ENCODE measurements around the gene ATG10. TPM values are rescaled to one million over a fixed set of nuclear protein-coding genes. Genes with fewer than 3 reads are reported as not detected.

ATG10 gene
- total RNA-seq, 1 experiment from 2014 or later = 11.8 TPM

DNA sequence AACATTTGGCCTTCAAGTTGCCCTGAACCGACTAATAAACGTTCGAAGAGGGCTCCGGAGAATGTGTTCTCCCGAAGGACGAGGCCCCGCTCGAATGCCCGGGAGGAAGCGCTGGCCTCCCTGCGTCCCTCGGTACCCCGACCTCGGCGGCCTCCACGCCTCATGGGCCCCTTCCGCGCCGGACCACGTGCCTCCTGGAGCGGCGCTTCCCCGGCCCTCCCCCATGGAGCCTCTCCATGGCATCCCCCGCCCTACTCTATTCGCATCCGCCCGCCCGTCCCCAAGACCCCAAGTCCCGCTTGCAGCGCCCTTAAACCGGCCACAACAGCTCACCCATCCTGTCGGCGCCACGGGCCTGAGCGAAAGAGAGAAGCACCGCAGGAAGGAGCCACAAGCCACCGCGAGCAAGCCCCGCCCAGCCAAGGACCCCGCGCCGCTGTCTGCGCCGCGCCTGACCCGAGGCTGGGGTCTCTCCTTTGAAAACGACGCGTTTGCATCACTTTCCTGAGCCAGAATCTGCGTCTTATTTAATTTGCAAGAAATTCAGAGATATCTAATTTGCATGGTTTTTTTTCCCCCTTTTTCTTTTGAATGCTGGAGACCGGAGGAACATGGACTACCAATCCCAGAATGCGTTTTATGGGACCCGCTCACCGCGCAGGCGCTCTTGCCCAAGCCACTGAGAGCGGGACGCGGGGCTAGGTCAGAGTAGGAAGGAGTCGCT, 306.3 kb downstream of the ATG10 start, which contains the start of gene RPS23:
TSS of gene RPS23 (minus strand) at position 368 of the 724 bp plus-strand sequence. CDS start at position 337, 31 bp downstream.
- no peaks in the 10 kb centered on the region for H3K9me2 ChIP-seq (replicated peaks; ENCODE audit: low read length)
- peak within 1 kb of the TSS; percentile 98 for H3K4me2 ChIP-seq (ENCODE audit: low read length)
- H3F3A ChIP-seq (ENCODE audit: low read length, unreplicated experiment) = peaks cover 10% of the 10 kb centered on the region
- POLR2A ChIA-PET (ENCODE audit: unreplicated experiment) = interaction anchor here (0.7 to 0.8 kb wide), 3 partner anchors 14 to 1375 kb away, joined by 3 to 5 read pairs (median 3); no protein-coding TSS in a partner anchor
- ATAC-seq (peak; percentile 87), DNase-seq (peak; percentile 87)
- H3K9me3 ChIP-seq (ENCODE audit: low read length) = no peaks in the 10 kb centered on the region
- peaks cover 24% of the 10 kb centered on the region for H4K20me1 ChIP-seq (ENCODE audit: low read length)
- TF ChIP-seq, protein P1, sequence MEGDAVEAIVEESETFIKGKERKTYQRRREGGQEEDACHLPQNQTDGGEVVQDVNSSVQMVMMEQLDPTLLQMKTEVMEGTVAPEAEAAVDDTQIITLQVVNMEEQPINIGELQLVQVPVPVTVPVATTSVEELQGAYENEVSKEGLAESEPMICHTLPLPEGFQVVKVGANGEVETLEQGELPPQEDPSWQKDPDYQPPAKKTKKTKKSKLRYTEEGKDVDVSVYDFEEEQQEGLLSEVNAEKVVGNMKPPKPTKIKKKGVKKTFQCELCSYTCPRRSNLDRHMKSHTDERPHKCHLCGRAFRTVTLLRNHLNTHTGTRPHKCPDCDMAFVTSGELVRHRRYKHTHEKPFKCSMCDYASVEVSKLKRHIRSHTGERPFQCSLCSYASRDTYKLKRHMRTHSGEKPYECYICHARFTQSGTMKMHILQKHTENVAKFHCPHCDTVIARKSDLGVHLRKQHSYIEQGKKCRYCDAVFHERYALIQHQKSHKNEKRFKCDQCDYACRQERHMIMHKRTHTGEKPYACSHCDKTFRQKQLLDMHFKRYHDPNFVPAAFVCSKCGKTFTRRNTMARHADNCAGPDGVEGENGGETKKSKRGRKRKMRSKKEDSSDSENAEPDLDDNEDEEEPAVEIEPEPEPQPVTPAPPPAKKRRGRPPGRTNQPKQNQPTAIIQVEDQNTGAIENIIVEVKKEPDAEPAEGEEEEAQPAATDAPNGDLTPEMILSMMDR (conservative IDR thresholded peaks at IDR 0.05; ENCODE audit: low read depth, low read length) = no peak
- TF ChIP-seq EZH2 (IDR thresholded peaks at IDR 0.05; ENCODE audit: low read length, unreplicated experiment) (no peak), EZH2phosphoT487 (IDR thresholded peaks at IDR 0.05; ENCODE audit: borderline replicate concordance, low read length) (no peak)
- H3K4me1 ChIP-seq (ENCODE audit: insufficient read depth, low read length) = peaks cover 12% of the 10 kb centered on the region
- CTCF ChIA-PET = interaction anchor here (1.4 kb wide), 1 partner anchor 19 kb away, joined by 3 read pairs; no protein-coding TSS in a partner anchor
- H3K79me2 ChIP-seq (ENCODE audit: low read length) = peaks cover 30% of the 10 kb centered on the region
- BruUV-seq (replicated peaks) = TSS peak; percentile 51
- H3K4me3 ChIP-seq (ENCODE audit: low read length) = peak within 1 kb of the TSS; percentile 100
- H3K27me3 ChIP-seq (ENCODE audit: low read length) = no peaks in the 10 kb centered on the region
- H3K36me3 ChIP-seq (ENCODE audit: low read depth, low read length) = peaks cover 33% of the 10 kb centered on the region
- H2AFZ ChIP-seq (ENCODE audit: low read length) = peak within 1 kb of the TSS; percentile 85
- peak within 1 kb of the TSS; percentile 100 for H3K9ac ChIP-seq (ENCODE audit: low read length)
- peak within 1 kb of the TSS; percentile 45 for H3K27ac ChIP-seq (ENCODE audit: low read length)
- intact Hi-C loops (cut with micrococcal nuclease) = no loop called here

DNA sequence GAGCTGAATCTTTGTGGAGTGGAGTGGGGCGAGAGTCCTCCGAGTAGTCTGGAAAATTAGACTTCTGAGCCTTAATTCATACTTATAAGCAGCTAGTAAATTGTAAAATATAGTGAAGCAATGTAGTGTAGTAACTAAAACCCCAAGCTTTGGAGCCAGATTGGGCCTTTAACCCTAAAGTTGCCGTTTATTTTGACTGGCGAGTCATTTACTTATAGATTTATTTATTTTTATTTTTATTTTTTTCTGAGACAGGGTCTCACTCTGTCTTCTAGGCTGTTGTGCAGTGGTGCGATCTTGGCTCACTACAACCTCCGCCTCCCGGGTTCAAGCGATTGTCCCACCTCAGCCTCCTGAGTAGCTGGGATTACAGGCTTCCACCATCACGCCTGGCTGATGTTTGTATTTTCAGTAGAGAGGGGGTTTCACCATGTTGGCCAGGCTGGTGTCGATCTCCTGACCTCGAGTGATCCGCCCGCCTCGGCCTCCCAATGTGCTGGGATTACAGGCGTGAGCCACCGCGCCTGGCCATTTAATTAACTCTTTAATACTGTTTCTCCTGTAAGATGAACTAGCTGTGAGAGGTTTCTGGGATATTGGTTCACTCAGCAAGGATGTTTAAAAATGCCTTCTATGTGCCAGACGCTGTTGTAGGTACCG, 307.0 kb downstream of the ATG10 start:
- ChIA-PET POLR2A (ENCODE audit: unreplicated experiment) (interaction anchor here (0.7 kb wide), 2 partner anchors 13 to 79 kb away, joined by 3 read pairs; no protein-coding TSS in a partner anchor), CTCF (interaction anchor here (1.4 kb wide), 1 partner anchor 20 kb away, joined by 3 read pairs; no protein-coding TSS in a partner anchor)
- ATAC-seq = no peak
- DNase-seq = no peak
- BruUV-seq (replicated peaks) = TSS peak; percentile 91
- Histone ChIP-seq H3K9me3 (ENCODE audit: low read length) (no peaks in the 10 kb centered on the region), H3K27me3 (ENCODE audit: low read length) (no peaks in the 10 kb centered on the region), H3K9ac (ENCODE audit: low read length) (peak overlapping the region; percentile 100), H3K4me1 (ENCODE audit: insufficient read depth, low read length) (peaks cover 12% of the 10 kb centered on the region), H3K36me3 (ENCODE audit: low read depth, low read length) (peaks cover 33% of the 10 kb centered on the region), H3K27ac (ENCODE audit: low read length) (peak overlapping the region; percentile 45; the same call in 1 of the 2 replicates), H2AFZ (ENCODE audit: low read length) (peak overlapping the region; percentile 85), H3K79me2 (ENCODE audit: low read length) (peaks cover 30% of the 10 kb centered on the region), H3K9me2 (replicated peaks; ENCODE audit: low read length) (no peaks in the 10 kb centered on the region), H3K4me3 (ENCODE audit: low read length) (peak overlapping the region; percentile 100), H3F3A (ENCODE audit: low read length, unreplicated experiment) (peaks cover 10% of the 10 kb centered on the region), H4K20me1 (ENCODE audit: low read length) (peaks cover 24% of the 10 kb centered on the region), H3K4me2 (ENCODE audit: low read length) (peak overlapping the region; percentile 98)
- intact Hi-C loops (cut with micrococcal nuclease) = no loop called here
- TF ChIP-seq EZH2phosphoT487 (IDR thresholded peaks at IDR 0.05; ENCODE audit: borderline replicate concordance, low read length) = no peak
- TF ChIP-seq, protein P1 (conservative IDR thresholded peaks at IDR 0.05; ENCODE audit: low read depth, low read length) = no peak
- TF ChIP-seq EZH2 (IDR thresholded peaks at IDR 0.05; ENCODE audit: low read length, unreplicated experiment) = no peak
